LNCAP (cell line): ENCODE results near the gene CLSTN1.

ENCODE experiments used
- TF ChIP-seq, protein P1 (sequence below): fragments of 450-650 bp; IDR thresholded peaks from 2 replicates; pipeline ENCODE4 v1.5.1; 2017; ENCODE audit warnings: mild to moderate bottlenecking

The CLSTN1 gene

GRCh38 chr1:9859281-9860014, 35.7 kb upstream of the CLSTN1 start:
- TF ChIP-seq, protein P1, sequence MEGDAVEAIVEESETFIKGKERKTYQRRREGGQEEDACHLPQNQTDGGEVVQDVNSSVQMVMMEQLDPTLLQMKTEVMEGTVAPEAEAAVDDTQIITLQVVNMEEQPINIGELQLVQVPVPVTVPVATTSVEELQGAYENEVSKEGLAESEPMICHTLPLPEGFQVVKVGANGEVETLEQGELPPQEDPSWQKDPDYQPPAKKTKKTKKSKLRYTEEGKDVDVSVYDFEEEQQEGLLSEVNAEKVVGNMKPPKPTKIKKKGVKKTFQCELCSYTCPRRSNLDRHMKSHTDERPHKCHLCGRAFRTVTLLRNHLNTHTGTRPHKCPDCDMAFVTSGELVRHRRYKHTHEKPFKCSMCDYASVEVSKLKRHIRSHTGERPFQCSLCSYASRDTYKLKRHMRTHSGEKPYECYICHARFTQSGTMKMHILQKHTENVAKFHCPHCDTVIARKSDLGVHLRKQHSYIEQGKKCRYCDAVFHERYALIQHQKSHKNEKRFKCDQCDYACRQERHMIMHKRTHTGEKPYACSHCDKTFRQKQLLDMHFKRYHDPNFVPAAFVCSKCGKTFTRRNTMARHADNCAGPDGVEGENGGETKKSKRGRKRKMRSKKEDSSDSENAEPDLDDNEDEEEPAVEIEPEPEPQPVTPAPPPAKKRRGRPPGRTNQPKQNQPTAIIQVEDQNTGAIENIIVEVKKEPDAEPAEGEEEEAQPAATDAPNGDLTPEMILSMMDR = no peak

- TF ChIP-seq, protein P1 = no peak
Measured at GRCh38 chr1:9858293-9859035, 34.7 kb upstream of the CLSTN1 start.

DNA sequence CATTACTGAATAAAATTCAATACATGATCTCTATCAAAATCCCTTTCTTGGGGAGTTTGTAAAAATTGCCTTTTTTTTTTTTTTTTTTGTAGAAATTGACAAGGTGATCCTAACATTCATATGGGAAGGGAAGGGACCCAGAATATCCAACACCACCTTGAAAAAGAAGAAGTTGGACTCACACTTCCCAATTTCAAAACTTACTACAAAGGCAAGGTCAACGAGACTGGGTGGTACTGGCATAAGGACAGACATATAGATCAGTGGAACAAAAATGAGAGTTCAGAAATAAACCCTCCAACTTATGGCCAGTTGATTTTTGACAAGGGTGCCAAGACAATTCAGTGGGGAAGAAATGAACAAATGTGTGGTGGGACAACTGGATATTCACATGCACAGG, 31.4 kb upstream of the CLSTN1 start:
- TF ChIP-seq, protein P1 = no peak

- TF ChIP-seq, protein P1 = no peak
Measured at GRCh38 chr1:9853249-9853595, 29.5 kb upstream of the CLSTN1 start.

GRCh38 chr1:9852410-9853248, 28.9 kb upstream of the CLSTN1 start:
- TF ChIP-seq, protein P1 = no peak

DNA sequence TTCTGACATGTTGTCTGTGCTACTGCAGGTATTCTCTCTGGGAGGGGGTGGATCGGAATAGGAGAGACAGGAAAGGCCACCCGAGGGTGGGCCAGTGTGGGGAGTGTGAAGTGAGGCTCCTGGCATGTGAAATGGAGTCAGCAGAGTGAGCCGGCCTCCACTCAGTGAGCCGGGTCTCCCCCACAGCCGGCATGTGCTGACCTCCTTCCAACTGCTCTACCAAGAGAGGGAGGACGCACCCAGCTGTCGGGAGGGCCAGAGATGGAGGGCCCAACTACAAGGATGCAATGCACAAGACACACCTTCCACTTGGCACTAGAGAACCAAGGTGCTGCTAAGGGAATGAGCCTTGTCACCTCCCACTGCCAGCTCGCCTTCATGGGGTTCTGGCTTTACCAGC, 28.2 kb upstream of the CLSTN1 start:
- TF ChIP-seq, protein P1 = no peak

GRCh38 chr1:9850442-9851162, 26.8 kb upstream of the CLSTN1 start:
- TF ChIP-seq, protein P1 = no peak
